ENCODE measurements around the gene MRPS34.

GRCh38 chr16:1752853-1753252 is 20.1 kb downstream of the MRPS34 start:
- TF ChIP-seq CTCF (IDR thresholded peaks at IDR 0.05) (no peak), POLR2A (IDR thresholded peaks at IDR 0.05) (no peak)
